Nasal cavity respiratory epithelium epithelial cell of viscerocranial mucosa (primary cell): Measurements from ENCODE around the gene GBA2. TPM values are rescaled to one million over a fixed set of nuclear protein-coding genes. Genes with fewer than 3 reads are reported as not detected.

ENCODE experiments used
- total RNA-seq: library from RNA; depleted of rRNA; stranded (reverse); fragments of >200 nt; gene quantifications from 2 replicates; pipeline ENCODE4 v1.2.3, GENCODE V29; 2014

Gene GBA2
- total RNA-seq = 36.6 and 41.6 TPM in 2 replicates

DNA sequence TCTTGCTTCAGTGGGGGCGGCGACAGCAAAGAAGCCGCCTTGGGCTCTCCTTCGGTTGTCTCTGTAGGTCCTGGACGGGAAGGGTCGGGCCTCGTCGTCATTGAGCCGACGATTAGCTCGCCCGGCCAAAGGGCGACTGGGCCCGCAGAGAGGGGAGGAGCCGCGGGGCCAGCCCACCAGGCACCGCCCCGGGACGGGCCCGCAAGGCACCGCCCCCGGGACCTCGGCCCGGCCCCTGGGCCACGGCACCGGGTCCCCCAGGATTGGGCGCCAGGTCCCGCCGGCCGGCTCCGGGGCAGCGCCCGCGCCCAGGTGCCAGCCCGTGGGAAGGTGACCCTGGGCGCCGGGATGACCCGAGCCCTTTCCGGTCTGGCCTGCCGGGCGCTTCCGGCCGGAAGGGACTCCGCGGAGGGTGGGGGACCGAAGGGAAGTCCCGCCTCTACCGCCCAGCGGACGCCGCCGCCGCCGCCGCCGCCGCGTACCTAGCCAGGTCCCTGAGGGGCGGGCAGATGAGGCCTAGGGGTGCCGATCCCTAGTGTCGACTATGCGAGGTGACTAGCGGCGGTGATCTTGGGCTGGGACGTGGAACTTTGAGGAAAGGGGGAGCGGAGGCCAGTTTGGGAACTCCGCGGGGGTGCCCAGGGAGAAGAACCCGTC lies at the start of gene GBA2, which contains the start of gene RGP1:
Gene GBA2, minus strand, starts transcription at position 371 of the 657 bp plus-strand sequence. CDS start 524 bp downstream, outside the sequence.
Gene RGP1, plus strand, starts transcription at position 430 of the 657 bp plus-strand sequence. CDS start 469 bp downstream, outside the sequence.

DNA sequence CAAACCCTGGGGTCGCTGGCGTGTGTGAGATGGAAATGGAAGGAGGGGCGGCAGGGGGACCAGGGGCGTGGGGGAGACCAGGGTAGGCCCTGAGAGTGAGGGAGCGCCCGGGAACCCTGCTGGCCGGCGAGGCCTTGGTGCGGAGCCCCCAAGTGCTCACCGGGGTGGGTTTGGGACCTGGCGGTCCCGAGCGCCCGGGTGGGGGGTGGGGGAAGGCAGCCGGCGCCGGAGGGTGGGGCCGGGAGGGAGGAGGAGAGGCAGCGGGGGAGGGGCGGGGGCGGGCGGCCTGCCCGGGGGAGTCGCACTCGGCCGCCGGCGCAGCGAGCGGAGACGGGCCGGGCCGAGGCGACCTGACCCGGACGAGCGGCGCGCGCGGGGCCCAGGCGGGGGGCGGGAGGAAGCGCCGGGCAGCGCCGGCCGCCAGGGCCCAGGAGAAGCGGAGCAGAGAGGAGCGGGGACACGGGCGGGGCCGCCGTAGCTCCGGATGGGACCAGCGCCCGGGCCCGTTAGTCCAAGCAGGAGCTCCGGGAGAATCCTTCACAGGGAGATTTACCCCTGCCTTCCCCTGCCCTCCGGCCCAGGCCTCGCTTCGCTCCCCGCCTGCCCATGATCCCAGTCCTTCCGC lies 42.4 kb upstream of the GBA2 start, which contains the start of gene NPR2:
Gene NPR2, plus strand, starts transcription at position 295 of the 625 bp plus-strand sequence. CDS start 818 bp downstream, outside the sequence.

GRCh38 chr9:35754264-35754663 lies 5.2 kb upstream of the GBA2 start, which contains the start of gene MSMP:
MSMP (minus strand) TSS chr9:35754276; CDS start chr9:35754129, 147 bp downstream.

GRCh38 chr9:35732185-35732799 lies 16.7 kb downstream of the GBA2 start, which contains the start of the genes CREB3 and TLN1:
CREB3 (plus strand) TSS chr9:35732666; CDS start chr9:35732773, 107 bp downstream.
TLN1 (minus strand) TSS chr9:35732195; CDS start chr9:35725694, 6,501 bp downstream.

GRCh38 chr9:35689542-35690293 lies 59.3 kb downstream of the GBA2 start, which contains the start of gene TPM2:
TPM2 (minus strand) TSS chr9:35689925; CDS start chr9:35689817, 108 bp downstream.

Other genes starting within 250 kb of the GBA2 start
- 9.6 and 16.8 TPM in 2 replicates for gene TESK1, start 144.0 kb downstream of the GBA2 start, total RNA-seq
- gene CD72, start 130.8 kb downstream of the GBA2 start, total RNA-seq = 0.50 and 1.0 TPM in 2 replicates
- gene SIT1, start 98.3 kb downstream of the GBA2 start, total RNA-seq = not detected in 2 replicates
- gene RMRP, start 91.2 kb downstream of the GBA2 start, total RNA-seq = 18,537 and 104,493 TPM in 2 replicates
- 6.7 and 14.4 TPM in 2 replicates for gene CCDC107, start 90.9 kb downstream of the GBA2 start, total RNA-seq
- gene ARHGEF39, start 84.0 kb downstream of the GBA2 start, total RNA-seq = 0.07 and 0.34 TPM in 2 replicates
- 0.68 and 7.5 TPM in 2 replicates for gene CA9, start 75.3 kb downstream of the GBA2 start, total RNA-seq
- gene TPM2, start 59.3 kb downstream of the GBA2 start, total RNA-seq = 35.1 and 43.1 TPM in 2 replicates
- 83.7 and 230 TPM in 2 replicates for gene TLN1, start 17.0 kb downstream of the GBA2 start, total RNA-seq
- 39.5 and 50.9 TPM in 2 replicates for gene CREB3, start 16.6 kb downstream of the GBA2 start, total RNA-seq
- 17.1 and 25.6 TPM in 2 replicates for gene RGP1, start 59 bp upstream of the GBA2 start, total RNA-seq
- gene MSMP, start 5.0 kb upstream of the GBA2 start, total RNA-seq = not detected in 2 replicates
- gene NPR2, start 42.4 kb upstream of the GBA2 start, total RNA-seq = 4.1 and 15.9 TPM in 2 replicates
- 0.14 TPM in 1 of 2 replicates, not detected in the other for gene SPAG8, start 63.0 kb upstream of the GBA2 start, total RNA-seq
- gene HINT2, start 65.8 kb upstream of the GBA2 start, total RNA-seq = 13.0 and 21.2 TPM in 2 replicates
- not detected in 2 replicates for gene FAM221B, start 79.5 kb upstream of the GBA2 start, total RNA-seq
- gene TMEM8B, start 80.0 kb upstream of the GBA2 start, total RNA-seq = 0.68 and 5.8 TPM in 2 replicates
- gene OR13J1, start 121.2 kb upstream of the GBA2 start, total RNA-seq = not detected in 2 replicates
- gene HRCT1, start 157.0 kb upstream of the GBA2 start, total RNA-seq = 0.28 and 0.34 TPM in 2 replicates
- gene SPAAR, start 160.3 kb upstream of the GBA2 start, total RNA-seq = 0.07 TPM in 1 of 2 replicates, not detected in the other
- gene OR2S2, start 208.9 kb upstream of the GBA2 start, total RNA-seq = not detected in 2 replicates